Stimulated activated CD8-positive, alpha-beta memory T cell treated with anti-CD3 and anti-CD28 coated beads, Interleukin-4, amount 100 ng/mL, for 24 hours (primary cell): ENCODE results near the gene MKKS.
"Not testable (repeated sequence)": the region's sequence is repeated elsewhere in the genome, so short reads cannot be mapped to it uniquely, and the experiment has no call there.

Experiments used
- DNase-seq: peaks from one replicate; pipeline ENCODE4 v3.0.0-alpha.2; 2020; ENCODE audit warnings: low read depth

The MKKS gene

DNA sequence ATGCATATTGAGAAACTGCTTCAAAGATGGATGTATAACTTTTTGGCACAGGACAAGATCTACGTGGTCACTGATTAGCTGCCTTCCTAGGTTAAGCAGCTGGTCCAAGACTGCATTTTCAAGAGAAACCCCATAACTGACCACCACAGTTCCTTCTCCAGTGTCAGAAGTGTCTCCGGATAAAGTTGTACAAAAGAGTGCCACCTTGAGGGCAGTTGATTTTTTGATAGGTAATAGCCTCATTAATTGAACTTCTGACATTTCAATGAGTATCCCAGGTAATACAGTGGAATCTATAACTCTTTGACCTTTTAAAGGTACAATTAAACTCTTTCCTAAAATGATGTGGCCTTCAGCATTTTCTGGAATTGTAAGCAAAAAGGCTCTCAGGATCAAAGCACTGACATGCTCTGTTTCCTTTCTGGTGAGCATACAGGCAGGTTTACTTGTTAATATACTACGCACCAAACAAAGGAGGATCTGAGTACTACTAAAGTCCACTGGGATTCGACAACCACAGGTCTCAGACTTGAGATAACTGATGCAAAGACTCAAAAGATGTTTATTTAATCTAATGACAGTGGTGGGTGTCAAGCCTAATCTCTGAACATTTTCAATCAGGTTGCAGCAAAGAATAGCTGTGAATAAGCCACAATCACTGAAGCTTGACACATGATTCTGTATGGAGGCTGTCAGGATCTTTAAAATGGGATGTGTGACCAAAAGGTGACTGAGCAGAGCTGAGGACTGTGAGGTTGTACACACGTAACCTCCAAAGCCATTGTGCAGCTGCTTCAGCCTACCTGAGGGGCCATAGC is 21.2 kb downstream of the MKKS start:
- no peak for DNase-seq

GRCh38 chr20:10411673-10412072 is 22.3 kb downstream of the MKKS start:
- DNase-seq: no peak

GRCh38 chr20:10408108-10408813 is 25.8 kb downstream of the MKKS start:
- DNase-seq: no peak

DNA sequence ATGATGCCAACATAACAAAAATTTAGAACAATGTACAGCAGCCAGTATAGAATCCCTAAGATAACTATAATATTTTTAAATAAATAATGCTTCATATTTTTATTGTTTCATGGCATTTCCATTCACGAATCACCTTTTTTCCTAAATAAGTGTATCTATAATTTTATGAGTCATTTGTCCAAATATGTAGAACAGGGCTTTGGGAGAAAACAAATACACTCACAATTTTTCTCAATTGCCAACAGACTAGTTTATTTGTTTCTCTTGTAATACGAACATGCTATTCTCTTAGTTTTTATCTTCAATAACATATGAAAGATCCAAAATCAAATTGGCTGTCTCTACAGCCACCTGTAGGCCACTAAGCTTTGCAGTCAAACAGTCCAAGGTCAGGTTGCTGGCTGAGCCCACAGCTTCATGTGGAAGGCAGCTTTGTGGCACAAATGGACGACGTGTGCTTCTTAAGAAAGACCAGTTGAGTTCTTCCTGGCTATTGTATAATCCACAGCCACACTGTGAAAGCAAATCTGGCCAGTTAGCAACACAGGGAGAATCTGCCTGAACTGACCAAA is 29.0 kb downstream of the MKKS start:
- DNase-seq: no peak

DNA sequence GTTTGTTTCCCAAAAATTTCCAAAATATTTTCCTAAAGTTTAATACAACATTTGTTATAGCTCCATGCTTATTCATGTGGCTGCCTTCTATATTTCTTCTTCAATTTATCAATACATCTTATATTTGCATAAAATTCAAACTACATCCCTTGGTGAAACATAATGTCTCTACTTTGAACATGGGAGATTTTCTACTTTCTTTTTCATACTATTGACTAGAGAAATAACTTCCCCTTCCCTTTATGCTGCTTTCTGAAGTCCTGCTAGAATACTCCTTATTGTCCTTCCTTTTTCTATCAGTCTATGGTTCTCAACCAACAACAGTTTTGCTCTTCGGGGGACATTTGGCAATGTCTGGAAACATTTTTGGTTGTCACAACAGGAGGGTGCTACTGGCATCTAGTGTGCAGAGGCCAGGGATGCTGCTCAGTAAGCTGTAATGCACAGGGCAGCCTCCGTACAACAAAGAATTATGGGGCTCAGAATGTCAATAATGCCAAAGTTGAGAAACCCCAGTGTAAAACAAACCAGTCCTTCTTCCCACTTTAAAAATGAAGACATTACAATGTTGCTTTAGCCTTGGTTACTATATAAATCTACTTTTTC is 29.9 kb downstream of the MKKS start:
- DNase-seq: no peak

DNA sequence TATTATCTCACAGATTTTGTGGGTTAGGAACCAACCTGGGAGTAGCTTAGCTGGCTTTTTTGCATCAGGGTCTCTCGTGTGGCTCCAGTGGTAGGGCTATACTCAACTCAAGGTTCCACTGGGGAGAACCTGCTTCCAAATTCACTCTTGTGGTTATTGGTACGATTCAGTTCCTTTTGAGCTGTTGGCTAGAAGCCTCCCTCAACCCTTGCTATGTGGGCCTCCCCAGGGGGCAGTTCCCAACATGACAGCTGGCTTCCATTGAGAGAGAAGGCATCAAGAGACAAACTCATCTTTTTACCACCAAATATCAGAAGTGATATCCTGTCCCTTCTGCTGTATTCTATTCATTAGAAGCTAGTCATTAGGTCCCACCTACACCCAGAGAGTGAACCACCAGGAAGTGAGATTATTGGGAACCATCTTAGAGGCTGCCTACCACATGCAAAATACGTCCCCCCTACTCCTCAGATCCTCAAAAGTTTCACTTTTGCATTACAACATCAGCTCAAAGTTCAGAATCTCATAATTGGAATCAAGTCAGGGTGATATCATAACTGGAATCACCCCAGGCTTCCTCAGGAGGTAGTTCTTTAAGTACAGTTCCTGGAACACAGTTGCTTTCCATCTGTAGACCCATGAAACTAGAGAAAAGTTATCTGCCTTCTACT is 30.9 kb downstream of the MKKS start:
- no peak for DNase-seq

DNA sequence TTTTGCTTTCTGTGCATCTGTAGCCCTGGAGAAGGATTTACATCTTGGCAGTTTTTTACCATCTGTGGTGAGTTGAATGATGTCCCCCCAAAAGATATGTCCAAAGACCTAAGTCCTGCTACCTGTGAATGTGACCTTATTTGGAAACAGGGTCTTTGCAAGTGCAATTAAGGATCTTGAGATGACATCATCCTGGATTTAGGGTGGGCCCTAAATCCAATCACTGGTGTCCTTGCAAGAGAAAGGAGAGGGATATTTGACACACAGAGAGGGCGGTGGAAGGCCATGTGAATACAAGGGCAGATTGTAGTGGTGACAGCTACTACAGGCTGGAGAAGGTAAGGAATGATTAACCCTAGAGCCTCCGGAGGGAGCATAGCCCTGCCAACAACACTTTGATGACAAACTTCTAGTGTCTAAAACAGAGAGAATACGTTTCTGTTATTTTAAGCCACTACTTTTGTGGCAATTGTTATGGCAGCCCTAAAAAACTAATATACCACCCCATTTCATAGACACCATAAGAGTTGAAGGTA is 35.1 kb downstream of the MKKS start:
- DNase-seq: no peak

DNA sequence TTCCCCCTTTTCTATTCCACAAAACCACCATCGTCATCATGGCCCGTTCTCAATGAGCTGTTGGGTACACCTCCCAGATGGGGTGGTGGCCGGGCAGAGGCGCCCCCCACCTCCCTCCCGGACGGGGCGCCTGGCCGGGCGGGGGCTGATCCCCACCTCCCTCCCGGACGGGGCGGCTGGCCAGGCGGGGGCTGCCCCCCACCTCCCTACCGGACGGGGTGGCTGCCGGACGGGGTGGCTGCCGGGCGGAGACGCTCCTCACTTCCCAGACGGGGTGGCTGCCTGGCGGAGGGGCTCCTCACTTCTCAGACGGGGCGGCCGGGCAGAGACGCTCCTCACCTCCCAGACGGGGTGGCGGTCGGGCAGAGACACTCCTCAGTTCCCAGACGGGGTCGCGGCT is 39.3 kb downstream of the MKKS start:
- not testable (repeated sequence) for DNase-seq

- DNase-seq: no peak
Observed at GRCh38 chr20:10390709-10391108, 43.3 kb downstream of the MKKS start.

GRCh38 chr20:10388597-10388996 is 45.4 kb downstream of the MKKS start:
- DNase-seq: no peak

DNA sequence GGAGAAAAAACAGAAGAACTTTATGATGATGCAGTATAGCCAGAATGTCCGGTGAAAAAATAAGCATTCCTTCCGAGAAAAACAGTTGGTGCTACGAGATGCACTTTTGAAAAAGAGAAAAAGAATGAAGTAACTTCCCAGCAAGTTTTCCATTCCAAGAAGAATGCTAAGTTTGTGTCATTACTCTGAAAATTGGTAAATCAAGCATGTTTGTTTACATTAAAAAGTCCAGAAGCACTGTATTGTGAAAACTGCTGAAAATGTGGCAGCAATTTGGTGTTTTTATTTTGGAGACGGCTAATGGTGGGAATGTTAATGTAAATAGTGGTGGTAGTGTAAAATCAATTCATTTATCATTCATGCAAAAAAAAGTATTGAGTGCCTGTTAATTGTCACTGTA is 46.3 kb downstream of the MKKS start:
- no peak for DNase-seq

GRCh38 chr20:10385850-10386544 is 48.0 kb downstream of the MKKS start:
- DNase-seq: no peak

DNA sequence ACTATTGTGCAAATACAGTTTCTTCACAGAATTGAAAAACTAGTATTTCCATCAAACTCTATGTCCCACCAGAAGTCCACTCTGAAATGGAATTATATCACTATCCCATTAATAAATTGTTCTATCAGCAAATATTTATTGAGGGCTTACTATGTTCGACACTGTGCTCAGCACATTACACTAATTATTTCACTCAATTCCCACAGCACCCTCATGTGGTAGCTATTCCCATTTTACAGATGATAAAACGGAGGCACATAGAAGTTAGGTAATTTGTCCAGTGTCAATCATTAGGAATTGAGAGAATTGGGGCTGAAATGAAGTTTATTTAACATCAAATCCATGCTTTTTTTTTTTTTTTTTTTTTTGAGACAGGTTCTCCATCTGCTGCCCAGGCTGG is 52.5 kb downstream of the MKKS start:
- DNase-seq: no peak

DNA sequence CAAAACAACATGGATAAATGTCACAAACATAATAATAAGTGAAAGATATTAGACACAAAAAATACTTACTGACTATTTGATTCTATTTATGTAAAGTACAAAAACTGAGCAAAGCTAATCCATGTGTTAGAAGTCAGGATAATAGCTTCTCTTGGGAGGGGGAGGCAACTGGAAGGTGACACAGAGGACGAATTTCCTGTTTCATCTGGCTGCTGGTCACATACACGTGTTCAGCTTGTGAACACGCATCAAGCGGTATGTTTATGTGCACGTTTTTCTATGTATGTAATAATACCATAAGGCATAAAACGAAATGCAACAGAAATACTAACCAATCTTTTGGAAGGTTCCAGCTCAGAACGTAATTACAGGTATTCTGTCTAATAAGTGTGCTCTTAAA is 54.3 kb downstream of the MKKS start:
- no peak for DNase-seq

DNA sequence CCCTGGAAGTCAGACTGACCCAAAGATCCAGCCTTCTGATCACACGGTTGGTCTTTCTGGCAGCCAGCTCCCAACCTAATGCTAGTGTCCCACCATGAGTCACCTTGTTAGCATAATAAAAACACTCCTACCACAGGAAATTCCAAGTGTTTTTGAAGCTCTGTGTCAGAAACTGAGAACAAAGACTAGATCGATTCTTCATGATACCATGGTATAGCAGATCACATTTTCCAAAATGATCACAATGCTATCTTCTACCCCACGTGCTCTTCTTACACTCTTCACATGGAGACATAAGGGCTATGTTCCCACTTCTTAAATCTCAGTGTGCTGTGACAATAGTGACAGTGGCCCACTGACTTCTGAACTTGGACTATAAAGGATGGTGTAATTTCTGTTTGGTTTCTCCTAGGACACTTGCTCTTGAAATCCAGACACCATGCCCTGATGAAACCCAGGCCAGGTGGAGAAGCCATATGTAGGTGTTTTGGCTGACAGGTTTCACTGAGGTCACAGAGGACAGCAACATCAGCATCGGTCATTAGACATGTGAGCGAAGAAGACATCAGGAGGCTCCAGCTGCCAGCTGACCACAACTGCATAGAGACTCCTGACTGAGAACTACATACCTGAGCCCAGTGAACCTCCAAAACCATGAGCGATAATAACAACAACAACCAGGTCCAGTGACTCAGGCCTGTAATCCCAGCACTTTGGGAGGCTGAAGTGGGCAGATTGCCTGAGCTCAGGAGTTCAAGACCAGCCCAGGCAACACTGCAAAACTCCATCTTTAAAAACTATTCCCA is 57.5 kb downstream of the MKKS start:
- DNase-seq: no peak

DNA sequence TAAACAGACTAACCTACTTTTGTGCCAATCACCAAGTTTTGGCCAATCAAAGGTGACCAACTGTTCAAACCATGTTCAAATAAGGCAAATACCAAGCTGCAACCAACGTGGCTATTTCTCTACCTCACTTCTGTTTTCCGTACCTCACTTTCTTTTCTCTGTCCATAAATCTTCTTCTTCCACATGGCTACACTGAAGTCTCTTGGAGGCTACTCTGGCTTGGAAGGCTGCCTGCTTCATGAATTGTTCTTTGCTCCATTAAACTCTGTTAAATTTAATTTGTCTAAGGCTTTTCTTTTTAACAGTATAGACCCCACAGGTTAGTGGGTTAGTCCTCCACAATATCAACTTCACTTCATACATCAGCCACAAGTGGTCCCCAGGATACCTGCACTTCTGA is 58.8 kb downstream of the MKKS start:
- no peak for DNase-seq

DNA sequence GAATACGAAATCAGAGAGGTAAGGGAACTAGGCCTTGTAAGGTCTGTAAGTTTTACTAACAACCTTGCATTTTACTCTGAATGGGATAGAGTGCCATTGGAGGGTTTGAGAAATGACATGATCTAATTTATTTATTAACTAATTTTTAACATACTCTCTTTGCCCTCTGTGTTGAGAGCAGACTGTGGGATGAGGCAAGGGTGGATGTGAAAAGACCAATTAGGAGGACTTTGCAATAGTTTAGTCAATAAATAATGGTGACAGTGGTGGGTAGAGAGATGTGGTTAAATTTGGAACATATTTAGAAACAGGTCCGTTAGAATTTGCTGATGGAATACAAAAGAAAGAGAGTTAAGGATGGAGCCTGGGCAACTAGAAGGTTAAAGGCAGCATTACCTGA is 60.0 kb downstream of the MKKS start:
- DNase-seq: no peak

DNA sequence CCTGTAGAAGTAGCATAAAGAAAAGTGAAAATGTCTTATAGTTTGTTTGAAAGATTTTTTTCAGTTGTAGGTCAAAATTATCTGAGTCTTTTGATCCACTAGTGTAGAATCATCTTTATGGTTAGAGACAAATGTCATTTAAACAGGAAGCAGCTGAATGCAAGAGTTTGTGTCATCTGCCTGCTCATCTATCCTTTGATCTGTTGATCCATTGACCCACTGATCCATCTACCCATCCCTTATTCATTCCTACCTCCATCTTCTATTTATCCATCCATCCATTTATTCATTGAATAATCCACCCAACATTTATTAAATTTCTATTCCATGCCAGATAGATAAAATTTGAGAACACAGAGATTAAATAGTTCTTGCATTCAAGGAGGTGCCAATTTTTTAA is 62.6 kb downstream of the MKKS start:
- DNase-seq: no peak

DNA sequence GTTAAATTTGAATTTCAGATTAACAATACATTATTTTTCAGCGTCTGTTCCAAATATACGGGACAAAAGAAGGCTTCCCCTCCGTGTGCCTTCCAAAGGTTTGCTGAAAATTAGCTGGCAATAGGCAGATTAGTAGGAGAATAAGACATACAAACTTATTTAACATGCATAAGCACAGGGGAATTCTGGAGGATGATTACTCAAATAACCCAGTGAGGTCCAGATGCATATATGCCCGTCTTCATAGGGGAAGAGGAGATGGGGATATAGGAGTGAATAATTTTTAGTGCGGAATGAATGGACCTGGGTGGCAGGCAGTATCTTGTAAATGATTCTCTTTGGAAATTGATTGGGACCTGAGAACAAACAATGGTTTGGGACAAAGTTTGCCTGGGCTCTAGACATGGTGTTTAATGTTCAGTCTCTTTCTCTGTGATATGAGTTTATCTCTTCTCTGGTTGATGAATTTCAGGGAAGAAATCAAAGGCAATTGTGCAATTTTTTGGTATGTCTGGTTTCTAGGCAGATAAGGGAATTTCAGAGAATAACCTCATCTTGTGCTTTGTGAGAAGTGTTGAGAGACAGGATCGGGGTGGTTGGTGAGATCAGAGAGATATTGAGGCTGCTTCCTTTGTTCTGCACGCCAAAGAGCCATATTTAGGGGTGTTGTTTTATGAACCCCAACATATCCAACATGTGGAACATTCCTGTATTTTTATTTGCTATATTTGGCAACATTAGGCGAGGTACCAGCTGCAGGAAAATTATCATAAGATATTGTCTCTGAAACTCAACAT is 63.7 kb downstream of the MKKS start:
- no peak for DNase-seq

GRCh38 chr20:10369723-10370090 is 64.3 kb downstream of the MKKS start:
- DNase-seq: no peak
